Stimulated activated CD8-positive, alpha-beta memory T cell treated with anti-CD3 and anti-CD28 coated beads, Interleukin-7, amount 100 ng/mL, for 1 hour (primary cell): Measurements from ENCODE around the gene TUBA4B.
"Not testable (repeated sequence)": the region's sequence is repeated elsewhere in the genome, so short reads cannot be mapped to it uniquely, and the experiment has no call there.

Source experiments
- DNase-seq, 2 donors: peaks; one replicate each; pipeline ENCODE4 v3.0.0-alpha.2; 2020; ENCODE audit warnings: low read depth in 2 of 2

TUBA4B gene

GRCh38 chr2:219247678-219248642 is 5.1 kb upstream of the TUBA4B start:
- DNase-seq = no peak

DNA sequence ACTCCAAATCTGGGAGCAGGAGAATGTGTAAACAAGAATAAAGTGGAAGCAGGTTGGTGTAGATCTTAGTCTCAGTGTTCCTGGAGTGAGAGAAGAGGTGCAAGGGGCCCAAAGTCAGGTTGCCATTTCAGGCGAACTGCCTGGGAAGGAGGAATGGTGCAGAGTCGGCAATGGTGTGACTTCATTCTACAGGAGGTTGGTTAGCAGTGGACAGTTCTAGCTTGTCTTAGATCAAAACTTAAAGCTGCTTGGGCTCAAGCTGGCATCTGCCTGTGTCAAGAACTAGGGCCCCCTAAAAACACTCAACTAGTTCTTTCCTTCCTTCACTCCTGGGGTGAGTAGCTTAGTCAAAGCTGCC is 4.2 kb upstream of the TUBA4B start:
- no peak for DNase-seq

DNA sequence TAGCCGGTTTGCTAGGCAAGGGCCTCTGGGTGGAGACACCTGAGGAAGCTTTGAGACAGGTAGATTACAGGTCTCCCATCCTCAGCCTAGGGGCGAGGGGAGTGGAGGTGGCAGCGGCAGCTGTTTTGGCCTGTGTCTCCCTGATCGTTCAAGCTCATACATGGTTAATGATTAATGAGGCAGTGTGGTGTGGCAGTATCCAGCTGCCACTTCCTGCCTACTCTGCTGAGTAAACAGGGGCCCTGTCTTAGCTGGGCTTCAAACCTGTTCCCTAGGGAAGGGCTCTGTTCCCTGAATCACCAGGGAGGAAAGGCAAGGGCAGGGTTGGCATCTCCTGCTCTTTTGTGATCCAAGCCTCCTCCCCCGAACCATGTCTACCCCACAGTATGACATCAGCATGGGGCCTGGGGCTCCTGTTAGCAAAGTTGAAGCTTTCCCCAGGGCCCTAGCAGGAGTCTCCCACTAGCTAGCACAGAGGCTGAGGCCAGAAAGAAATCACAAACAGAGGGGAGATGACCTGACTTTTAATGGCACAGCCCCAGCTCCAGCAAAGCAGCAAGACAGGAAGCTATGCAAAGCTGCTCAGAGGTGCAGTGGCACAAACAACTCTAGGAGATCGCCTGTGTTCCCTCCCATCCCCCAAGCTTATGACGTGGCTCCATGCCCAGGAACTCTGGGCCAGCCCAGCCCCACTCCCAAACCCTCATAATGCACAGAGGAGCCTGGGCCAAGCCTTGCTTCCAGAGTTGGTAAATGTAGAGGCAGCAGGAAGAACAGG is 3.7 kb upstream of the TUBA4B start:
- DNase-seq = no peak

GRCh38 chr2:219250049-219250781 is 2.8 kb upstream of the TUBA4B start:
- DNase-seq = no peak

DNA sequence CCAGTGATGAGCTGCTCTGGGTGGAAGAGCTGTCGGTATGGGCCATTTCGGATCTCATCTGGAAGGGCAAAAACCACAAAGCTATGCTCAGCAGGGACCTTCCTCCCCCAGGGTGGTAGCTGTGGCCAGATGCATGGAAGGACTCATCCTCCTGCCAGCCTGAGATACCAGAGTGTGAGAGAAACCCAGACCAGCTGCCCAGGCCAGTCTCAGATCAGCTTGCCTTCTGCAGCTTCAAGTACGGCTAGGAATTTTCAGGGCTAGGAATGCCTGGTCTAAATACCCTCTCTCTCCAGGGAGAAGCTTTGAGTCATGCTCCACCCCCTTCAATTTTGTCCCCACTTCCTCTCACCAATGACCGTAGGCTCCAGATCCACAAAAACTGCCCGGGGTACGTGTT is 1.4 kb upstream of the TUBA4B start:
- DNase-seq = no peak

- no peak for DNase-seq
Measured at GRCh38 chr2:219252084-219252483, 959 bp upstream of the TUBA4B start.

DNA sequence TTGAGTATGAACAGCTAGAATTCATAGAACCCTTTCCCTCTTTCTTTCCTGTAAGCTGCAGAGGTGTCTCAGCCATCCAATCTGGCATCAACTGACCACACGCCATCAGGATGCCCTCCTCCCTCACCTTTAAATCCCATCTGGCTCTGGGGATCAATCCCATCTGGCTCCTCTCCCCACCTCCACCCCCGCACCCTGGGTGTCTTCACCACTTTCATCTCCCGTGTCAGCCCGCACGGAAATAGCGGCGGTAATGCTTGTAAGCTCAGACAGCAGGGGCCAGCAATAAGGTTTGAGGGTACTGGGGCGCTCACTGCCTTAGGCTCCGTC is 508 bp upstream of the TUBA4B start:
- DNase-seq = no peak

DNA sequence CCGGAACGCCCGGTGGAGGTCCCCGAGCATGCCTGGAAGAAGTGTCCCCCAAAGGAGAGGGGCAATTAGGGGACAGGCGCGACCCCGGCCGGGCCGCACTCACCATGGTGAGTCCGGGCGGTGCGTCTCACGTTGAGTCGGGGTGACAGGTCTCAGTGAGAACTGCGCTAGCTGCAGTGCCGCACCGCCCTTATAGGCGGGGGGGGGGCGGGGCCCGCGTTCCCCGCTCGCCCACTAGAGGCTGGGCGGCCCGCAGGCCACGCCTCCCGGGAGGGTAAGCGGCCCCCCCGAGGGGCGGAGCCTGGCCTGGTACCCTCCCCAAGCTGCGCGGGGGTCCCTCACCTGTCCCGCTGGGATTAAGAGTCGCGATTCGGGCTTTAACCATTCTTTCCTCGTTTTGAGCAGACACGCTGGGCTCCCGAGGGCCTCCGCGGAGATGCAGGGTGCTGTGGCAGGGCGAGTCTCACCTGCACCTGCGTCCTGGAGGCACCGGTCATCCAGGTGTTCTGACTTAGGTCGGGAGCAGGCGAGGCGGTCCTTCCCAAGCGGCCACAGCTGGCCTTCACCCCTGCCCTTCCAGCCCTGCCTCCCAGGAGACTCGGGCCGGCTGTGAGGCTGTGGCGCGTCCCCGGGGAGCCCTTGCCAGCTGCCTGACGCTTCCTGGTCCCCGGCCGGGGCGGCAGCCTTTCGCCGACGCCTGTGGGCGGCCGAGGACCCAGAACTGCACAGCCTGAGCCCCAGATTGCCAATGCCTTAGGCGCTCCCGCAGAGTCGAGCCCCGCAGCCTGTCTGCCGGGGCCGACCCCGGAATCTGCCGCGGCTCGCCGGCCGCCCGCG is 928 bp downstream of the TUBA4B start, which contains the start of gene TUBA4A:
TUBA4A (minus strand) TSS at position 166 of the 837 bp plus-strand sequence; CDS start at position 106, 60 bp downstream.
- DNase-seq = peak; percentile 80 to 84

GRCh38 chr2:219254590-219255201 is 1.7 kb downstream of the TUBA4B start:
- DNase-seq = no peak

DNA sequence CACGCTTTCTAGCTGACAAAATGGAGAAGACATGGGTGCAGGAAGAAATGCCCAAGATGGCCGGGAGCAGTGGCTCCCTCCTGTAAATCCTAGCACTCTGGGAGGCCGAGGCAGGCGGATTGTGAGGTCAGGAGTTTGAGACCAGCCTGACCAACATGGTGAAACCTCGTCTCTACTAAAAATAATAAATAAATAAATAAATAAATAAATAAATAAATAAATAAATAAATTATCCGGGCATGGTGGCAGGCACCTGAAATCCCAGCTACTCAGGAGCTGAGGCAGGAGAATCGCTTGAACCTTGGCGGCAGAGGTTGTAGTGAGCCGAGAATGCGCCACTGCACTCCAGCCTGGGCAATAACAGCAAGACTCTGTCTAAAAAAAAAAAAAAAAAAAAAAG is 5.9 kb downstream of the TUBA4B start:
- DNase-seq = not testable (repeated sequence)

- no peak for DNase-seq
Measured at GRCh38 chr2:219261024-219261855, 8.2 kb downstream of the TUBA4B start.

DNA sequence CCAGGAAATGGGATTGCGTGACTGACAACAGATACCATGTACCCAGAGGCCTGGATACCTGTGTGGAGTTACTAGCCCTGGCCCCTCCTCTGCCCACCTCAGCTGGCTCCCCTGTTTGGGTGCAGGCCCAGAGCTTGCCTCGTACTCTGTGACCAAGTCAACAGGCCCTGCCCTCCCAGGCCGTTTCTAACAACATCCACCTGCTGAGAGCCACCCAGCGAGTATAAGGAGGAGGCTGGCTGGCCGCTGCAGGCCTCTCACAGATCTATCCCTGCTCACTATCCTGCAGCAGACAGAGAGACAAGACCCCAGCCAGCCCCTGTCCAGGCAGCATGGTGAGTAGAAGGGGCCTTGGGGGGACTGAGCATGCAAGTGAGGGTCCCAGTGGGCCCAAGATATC is 13.2 kb downstream of the TUBA4B start:
- DNase-seq = no peak

GRCh38 chr2:219266886-219267285 is 13.8 kb downstream of the TUBA4B start:
- DNase-seq = no peak

GRCh38 chr2:219268294-219268693 is 15.3 kb downstream of the TUBA4B start:
- DNase-seq = no peak

DNA sequence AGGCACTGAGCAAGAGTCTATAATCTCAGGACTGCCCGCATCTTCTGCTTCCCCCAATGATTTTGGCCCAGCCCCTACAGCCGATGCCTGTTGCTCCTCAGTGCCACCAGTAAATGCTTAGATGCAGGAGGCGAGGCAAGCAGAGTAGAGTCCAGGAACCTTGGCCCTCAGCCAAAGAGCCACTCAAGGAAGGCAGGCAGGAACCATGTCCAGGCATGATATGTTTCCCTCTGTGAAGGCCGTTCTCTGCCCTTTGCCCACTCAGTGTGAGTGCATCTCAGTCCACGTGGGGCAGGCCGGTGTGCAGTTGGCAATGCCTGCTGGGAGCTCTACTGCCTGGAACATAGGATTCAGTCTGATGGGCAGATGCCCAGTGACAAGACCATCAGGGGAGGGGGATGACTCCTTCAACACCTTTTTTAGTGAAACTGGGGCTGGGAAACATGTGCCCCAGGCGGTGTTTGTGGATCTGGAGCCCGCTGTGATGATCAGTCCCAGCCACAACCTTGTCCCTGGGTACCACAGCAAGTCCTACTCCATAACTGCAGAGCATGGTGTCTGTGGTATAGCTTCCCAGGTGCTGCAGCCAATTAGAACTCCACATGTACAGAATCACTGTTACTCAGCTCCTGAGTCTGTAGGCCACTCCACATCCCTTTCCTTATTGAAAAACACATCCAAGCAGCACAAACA is 16.5 kb downstream of the TUBA4B start:
- no peak for DNase-seq

DNA sequence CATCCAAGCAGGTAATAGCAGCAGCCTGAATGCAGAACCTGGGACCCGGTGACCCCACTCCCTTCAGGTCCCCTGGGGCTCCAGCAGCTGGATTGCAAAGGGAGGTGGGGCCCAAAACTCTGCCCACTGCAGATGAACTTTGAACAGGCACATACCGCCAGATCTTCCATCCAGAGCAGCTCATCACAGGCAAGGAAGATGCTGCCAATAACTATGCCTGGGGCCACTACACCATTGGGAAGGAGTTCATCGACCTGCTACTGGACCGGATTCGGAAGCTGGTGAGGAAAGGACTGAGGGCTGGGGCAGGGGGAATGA is 17.0 kb downstream of the TUBA4B start:
- DNase-seq = no peak

- no peak for DNase-seq
Measured at GRCh38 chr2:219271021-219271420, 18.0 kb downstream of the TUBA4B start.

- no peak for DNase-seq
Measured at GRCh38 chr2:219272356-219272755, 19.3 kb downstream of the TUBA4B start.

DNA sequence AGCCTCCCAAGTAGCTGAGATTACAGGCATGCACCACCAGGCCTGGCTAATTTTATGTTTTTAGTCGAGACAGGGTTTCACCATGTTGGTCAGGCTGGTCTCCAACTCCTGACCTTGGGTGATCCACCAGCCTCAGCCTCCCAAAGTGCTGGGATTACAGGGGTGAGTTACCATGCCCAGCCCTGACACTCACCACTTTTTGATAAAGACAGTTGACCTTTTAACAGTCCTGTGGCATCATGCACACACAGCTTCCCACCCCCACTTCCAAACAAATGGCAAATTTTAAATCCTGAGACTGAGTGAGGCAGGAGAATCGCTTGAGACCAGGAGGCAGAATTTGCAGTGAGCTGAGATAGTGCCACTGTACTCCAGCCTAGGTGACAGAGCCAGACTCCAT is 20.0 kb downstream of the TUBA4B start:
- no peak for DNase-seq

DNA sequence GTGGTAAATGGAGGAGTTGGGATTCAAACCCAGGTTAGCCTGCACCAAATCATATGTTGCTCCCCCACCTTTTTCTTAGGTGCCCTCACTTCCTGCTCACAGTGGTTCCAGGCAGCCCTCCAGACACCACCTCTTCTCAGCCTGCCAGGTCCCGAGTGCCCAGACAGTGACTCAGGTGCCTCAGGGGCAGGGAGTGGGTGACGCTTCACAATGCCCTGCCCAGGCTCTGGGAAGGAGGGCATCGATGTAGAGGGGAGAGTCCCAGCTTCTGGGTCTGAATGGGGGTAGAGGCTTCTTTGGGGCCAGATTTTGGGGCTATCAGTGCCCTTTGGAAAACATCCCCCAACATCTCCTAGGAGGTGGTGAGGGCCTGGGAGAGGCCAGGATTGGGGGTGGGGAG is 20.9 kb downstream of the TUBA4B start:
- DNase-seq = no peak
